Measurements from ENCODE around the gene INPP5D. TPM values are rescaled to one million over a fixed set of nuclear protein-coding genes. Genes with fewer than 3 reads are reported as not detected.

INPP5D gene
- total RNA-seq, 1 experiment from 2014 or later, result 0.74 TPM

DNA sequence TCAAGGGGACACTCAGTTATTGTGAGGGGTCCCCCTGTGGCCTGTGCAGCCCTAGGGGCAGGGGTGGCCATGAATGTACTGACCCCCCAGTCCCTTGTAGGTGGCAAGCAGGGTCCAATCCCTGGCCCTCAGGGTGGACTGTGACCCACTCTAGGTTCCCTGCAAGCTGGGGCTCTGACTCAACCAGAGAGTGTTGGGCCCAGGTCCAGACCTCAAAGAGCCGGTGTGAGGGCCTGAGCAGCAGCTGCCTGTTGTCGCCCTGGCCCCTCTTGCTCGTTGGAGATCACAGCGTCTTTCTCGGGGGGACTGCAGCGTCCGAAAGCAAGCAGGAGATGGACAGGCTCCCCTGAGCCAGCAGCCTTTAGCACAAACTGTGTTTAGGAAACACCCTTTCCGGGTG, 124.5 kb downstream of the INPP5D start:
- no peak for TF ChIP-seq EZH2 (IDR thresholded peaks at IDR 0.05; ENCODE audit: low read depth)
- TF ChIP-seq, protein P1, sequence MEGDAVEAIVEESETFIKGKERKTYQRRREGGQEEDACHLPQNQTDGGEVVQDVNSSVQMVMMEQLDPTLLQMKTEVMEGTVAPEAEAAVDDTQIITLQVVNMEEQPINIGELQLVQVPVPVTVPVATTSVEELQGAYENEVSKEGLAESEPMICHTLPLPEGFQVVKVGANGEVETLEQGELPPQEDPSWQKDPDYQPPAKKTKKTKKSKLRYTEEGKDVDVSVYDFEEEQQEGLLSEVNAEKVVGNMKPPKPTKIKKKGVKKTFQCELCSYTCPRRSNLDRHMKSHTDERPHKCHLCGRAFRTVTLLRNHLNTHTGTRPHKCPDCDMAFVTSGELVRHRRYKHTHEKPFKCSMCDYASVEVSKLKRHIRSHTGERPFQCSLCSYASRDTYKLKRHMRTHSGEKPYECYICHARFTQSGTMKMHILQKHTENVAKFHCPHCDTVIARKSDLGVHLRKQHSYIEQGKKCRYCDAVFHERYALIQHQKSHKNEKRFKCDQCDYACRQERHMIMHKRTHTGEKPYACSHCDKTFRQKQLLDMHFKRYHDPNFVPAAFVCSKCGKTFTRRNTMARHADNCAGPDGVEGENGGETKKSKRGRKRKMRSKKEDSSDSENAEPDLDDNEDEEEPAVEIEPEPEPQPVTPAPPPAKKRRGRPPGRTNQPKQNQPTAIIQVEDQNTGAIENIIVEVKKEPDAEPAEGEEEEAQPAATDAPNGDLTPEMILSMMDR (conservative IDR thresholded peaks at IDR 0.05), result no peak
- H3K27ac ChIP-seq, result no peak overlapping the region

DNA sequence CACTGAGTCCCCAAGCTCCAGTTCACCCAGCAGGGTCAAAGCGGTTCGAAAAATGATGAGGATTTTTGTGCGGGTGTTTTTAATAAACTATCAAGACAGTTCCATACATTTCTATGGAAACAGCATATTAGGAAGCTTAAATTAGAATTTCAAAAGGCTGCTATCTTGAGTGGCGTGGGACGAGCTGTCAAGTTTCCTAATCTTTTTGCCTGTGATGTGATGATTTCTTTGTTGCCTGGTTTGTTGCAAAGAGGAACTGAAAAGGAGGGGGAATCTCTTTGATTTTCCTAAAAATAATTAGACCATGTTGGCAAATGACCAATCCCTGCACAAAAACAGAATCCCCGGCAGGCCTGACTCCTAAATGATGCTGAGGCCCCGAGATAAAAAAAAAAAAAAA, 125.2 kb downstream of the INPP5D start:
- Histone ChIP-seq H3K36me3 (ENCODE audit: low read depth) (no peaks in the 10 kb centered on the region), H3K27me3 (ENCODE audit: insufficient read depth, low read depth) (no peaks in the 10 kb centered on the region), H3F3A (ENCODE audit: insufficient read depth, low read depth) (no peaks in the 10 kb centered on the region), H3K9me3 (ENCODE audit: insufficient read depth, low read depth) (no peaks in the 10 kb centered on the region), H3K4me3 (no peak overlapping the region), H3K79me2 (ENCODE audit: low read depth) (no peaks in the 10 kb centered on the region), H3K4me1 (replicated peaks; ENCODE audit: insufficient read depth) (no peaks in the 10 kb centered on the region), H3K4me2 (no peak overlapping the region), H4K20me1 (ENCODE audit: insufficient read depth) (no peaks in the 10 kb centered on the region), H3K27ac (no peak overlapping the region), H2AFZ (no peak overlapping the region), H3K9me2 (ENCODE audit: insufficient read depth) (no peaks in the 10 kb centered on the region)
- POLR2A ChIA-PET (ENCODE audit: unreplicated experiment), result no interaction called here
- no peak for DNase-seq
- BruUV-seq (replicated peaks), result no TSS peak
- CTCF ChIA-PET, result interaction anchor here (0.5 to 0.6 kb wide), 2 partner anchors 69 to 826 kb away, joined by 3 read pairs; no protein-coding TSS in a partner anchor
- intact Hi-C loops (cut with micrococcal nuclease; ENCODE audit: unreplicated experiment), result no loop called here
- TF ChIP-seq, protein P1 (conservative IDR thresholded peaks at IDR 0.05), result no peak
- TF ChIP-seq EZH2 (IDR thresholded peaks at IDR 0.05; ENCODE audit: low read depth), result no peak

More for the DNA sequence above, 124.5 kb downstream of the INPP5D start:
- H3K79me2 ChIP-seq (ENCODE audit: low read depth), result no peaks in the 10 kb centered on the region
- H3K27me3 ChIP-seq (ENCODE audit: insufficient read depth, low read depth), result no peaks in the 10 kb centered on the region
- H4K20me1 ChIP-seq (ENCODE audit: insufficient read depth), result no peaks in the 10 kb centered on the region
- no peak overlapping the region for H3K4me3 ChIP-seq
- intact Hi-C loops (cut with micrococcal nuclease; ENCODE audit: unreplicated experiment), result no loop called here
- H3K9me3 ChIP-seq (ENCODE audit: insufficient read depth, low read depth), result no peaks in the 10 kb centered on the region
- no peak overlapping the region for H3K4me2 ChIP-seq
- CTCF ChIA-PET, result interaction anchor here (0.5 to 0.6 kb wide), 2 partner anchors 68 to 120 kb away, joined by 3 to 4 read pairs; no protein-coding TSS in a partner anchor
- POLR2A ChIA-PET (ENCODE audit: unreplicated experiment), result interaction anchor here (0.9 kb wide), 1 partner anchor 10 kb away, joined by 5 read pairs; no protein-coding TSS in a partner anchor
- H3F3A ChIP-seq (ENCODE audit: insufficient read depth, low read depth), result no peaks in the 10 kb centered on the region
- no peak overlapping the region for H2AFZ ChIP-seq
- no peaks in the 10 kb centered on the region for H3K36me3 ChIP-seq (ENCODE audit: low read depth)
- no peaks in the 10 kb centered on the region for H3K9me2 ChIP-seq (ENCODE audit: insufficient read depth)
- H3K4me1 ChIP-seq (replicated peaks; ENCODE audit: insufficient read depth), result peaks cover 4% of the 10 kb centered on the region; the same call in 1 of the 2 replicates
- DNase-seq, result no peak
- BruUV-seq (replicated peaks), result no TSS peak

DNA sequence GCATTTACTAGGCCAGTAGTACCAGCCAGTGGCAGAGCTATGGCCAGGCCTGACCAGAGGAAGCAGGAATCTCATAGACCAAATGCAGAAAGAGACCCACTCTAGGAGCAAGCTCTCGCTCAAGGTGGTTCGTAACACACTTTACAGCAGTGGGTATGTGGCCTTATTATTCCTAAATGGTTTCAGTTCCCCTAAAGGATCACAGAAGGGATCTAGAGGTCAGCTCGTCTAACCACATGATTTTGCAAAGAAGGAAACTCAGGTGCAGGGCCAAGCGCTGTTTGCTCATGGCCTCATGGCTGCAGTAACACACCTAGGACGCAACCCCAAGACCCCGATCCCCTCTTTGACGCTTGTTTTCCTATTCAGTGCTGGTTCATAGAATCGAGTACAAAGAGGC, 125.8 kb downstream of the INPP5D start:
- H3K9me2 ChIP-seq (ENCODE audit: insufficient read depth), result no peaks in the 10 kb centered on the region
- no peaks in the 10 kb centered on the region for H3K9me3 ChIP-seq (ENCODE audit: insufficient read depth, low read depth)
- no TSS peak for BruUV-seq (replicated peaks)
- no peak overlapping the region for H3K4me3 ChIP-seq
- POLR2A ChIA-PET (ENCODE audit: unreplicated experiment), result no interaction called here
- no peaks in the 10 kb centered on the region for H3K27me3 ChIP-seq (ENCODE audit: insufficient read depth, low read depth)
- CTCF ChIA-PET, result no interaction called here
- no peak overlapping the region for H2AFZ ChIP-seq
- no peaks in the 10 kb centered on the region for H3K36me3 ChIP-seq (ENCODE audit: low read depth)
- DNase-seq, result no peak
- no peaks in the 10 kb centered on the region for H4K20me1 ChIP-seq (ENCODE audit: insufficient read depth)
- no peak overlapping the region for H3K27ac ChIP-seq
- TF ChIP-seq, protein P1 (conservative IDR thresholded peaks at IDR 0.05), result no peak
- no peak for TF ChIP-seq EZH2 (IDR thresholded peaks at IDR 0.05; ENCODE audit: low read depth)
- H3K79me2 ChIP-seq (ENCODE audit: low read depth), result no peaks in the 10 kb centered on the region
- H3F3A ChIP-seq (ENCODE audit: insufficient read depth, low read depth), result no peaks in the 10 kb centered on the region
- no peak overlapping the region for H3K4me2 ChIP-seq
- intact Hi-C loops (cut with micrococcal nuclease; ENCODE audit: unreplicated experiment), result no loop called here
- no peaks in the 10 kb centered on the region for H3K4me1 ChIP-seq (replicated peaks; ENCODE audit: insufficient read depth)

Measured in PC-9 (cell line).